ENCODE measurements around the gene ZMAT2. TPM values are rescaled to one million over a fixed set of nuclear protein-coding genes. Genes with fewer than 3 reads are reported as not detected.
A peak's percentile ranks its signal among the peaks of the same experiment; 100 is the strongest.

ZMAT2 gene
- total RNA-seq, 1 donor from 2014 or later: 43.6 TPM

DNA sequence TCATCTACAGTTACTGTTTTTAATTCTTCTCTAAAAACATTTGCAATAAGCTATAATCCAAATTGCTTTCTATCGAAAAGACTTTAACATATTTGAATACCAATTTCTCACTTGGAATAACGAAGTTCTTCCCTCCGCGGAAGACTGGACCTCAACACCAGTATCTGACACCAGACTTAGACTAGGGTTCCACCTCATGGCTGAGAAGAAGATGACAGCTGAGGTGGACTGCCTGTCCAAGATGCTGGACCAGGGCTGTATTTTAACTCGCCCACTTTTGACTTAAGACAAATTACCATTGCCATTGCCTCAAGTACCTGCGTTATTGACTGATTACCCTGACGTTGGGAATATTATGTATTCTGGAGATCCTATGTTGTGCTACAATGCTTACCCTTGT, 34.1 kb downstream of the ZMAT2 start:
- DNase-seq (ENCODE audit: low read depth): no peak
- TF ChIP-seq, protein P1, sequence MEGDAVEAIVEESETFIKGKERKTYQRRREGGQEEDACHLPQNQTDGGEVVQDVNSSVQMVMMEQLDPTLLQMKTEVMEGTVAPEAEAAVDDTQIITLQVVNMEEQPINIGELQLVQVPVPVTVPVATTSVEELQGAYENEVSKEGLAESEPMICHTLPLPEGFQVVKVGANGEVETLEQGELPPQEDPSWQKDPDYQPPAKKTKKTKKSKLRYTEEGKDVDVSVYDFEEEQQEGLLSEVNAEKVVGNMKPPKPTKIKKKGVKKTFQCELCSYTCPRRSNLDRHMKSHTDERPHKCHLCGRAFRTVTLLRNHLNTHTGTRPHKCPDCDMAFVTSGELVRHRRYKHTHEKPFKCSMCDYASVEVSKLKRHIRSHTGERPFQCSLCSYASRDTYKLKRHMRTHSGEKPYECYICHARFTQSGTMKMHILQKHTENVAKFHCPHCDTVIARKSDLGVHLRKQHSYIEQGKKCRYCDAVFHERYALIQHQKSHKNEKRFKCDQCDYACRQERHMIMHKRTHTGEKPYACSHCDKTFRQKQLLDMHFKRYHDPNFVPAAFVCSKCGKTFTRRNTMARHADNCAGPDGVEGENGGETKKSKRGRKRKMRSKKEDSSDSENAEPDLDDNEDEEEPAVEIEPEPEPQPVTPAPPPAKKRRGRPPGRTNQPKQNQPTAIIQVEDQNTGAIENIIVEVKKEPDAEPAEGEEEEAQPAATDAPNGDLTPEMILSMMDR (conservative IDR thresholded peaks at IDR 0.05; ENCODE audit: low read depth, low read length): peak; percentile 44
- H3K4me3 ChIP-seq (ENCODE audit: low read depth, low read length): no peak overlapping the region

DNA sequence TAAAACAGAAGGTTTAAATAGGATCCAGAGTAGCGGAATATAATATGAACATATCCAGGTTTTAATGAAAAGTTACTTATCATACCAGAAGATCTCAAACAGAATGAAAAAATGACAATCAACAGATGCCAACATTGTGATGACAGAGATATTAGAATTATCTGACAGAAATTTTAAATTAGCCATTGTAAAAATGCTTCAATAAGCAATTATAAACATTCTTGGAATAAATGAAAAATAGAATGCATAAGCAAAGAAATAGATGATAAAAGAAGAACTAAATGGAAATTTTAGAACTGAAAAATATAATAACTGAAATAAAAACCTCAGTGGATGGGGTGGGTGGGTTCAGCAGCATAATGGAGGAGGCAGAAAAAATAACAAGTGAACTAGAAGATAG, 37.2 kb downstream of the ZMAT2 start:
- no peak overlapping the region for H3K4me3 ChIP-seq (ENCODE audit: low read depth, low read length)
- no peak for DNase-seq (ENCODE audit: low read depth)

DNA sequence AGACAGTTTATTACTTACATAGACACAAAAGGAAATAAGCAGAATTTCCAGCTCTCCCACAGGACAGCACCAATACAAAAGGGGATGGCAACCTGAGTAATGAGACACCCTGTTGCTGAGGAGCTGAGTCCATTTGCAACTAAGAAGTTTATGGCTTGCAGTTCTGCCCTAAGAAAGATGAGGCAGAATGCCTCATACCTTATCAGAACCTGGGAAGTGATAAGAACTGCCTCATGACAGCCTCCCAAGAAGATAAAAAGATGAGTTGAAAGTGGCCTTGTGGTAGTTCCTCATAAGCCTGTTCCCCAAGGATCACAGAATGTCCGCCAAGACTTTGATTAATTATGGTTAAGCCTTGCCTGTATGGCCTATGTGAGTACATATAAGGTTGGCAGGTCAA, 41.7 kb downstream of the ZMAT2 start:
- DNase-seq (ENCODE audit: low read depth): no peak
- TF ChIP-seq, protein P1 (conservative IDR thresholded peaks at IDR 0.05; ENCODE audit: low read depth, low read length): no peak
- H3K4me3 ChIP-seq (ENCODE audit: low read depth, low read length): no peak overlapping the region

More for the DNA sequence above, 37.2 kb downstream of the ZMAT2 start:
- TF ChIP-seq, protein P1 (conservative IDR thresholded peaks at IDR 0.05; ENCODE audit: low read depth, low read length): no peak

DNA sequence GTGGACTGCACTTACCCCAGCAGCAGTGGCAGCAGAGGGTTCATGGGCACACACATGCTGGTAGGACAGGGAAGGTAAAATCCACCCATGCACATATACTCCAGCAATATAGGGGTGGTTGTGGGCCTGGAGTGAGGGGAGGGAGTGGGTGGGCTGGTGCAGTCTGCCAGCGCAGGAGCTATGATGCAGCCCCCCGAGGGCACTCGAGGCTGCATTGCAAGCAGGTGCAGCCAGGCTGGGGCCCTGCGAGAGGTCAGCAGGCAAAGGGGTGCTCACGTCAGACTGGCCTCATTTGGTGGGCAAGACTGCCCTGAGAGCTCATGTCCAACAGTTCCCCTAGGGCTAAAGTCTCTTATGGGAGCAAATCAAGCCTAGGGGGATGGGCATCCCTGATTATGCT, 53.3 kb downstream of the ZMAT2 start:
- DNase-seq (ENCODE audit: low read depth): no peak
- TF ChIP-seq, protein P1 (conservative IDR thresholded peaks at IDR 0.05; ENCODE audit: low read depth, low read length): no peak
- no peak overlapping the region for H3K4me3 ChIP-seq (ENCODE audit: low read depth, low read length)

Other genes starting within 250 kb of the ZMAT2 start
- gene EIF4EBP3, start 152.8 kb upstream of the ZMAT2 start, total RNA-seq: 2.8 and 5.2 TPM in 2 replicates
- 40.3 and 41.3 TPM in 2 replicates for gene SRA1, start 143.0 kb upstream of the ZMAT2 start, total RNA-seq
- gene APBB3, start 135.8 kb upstream of the ZMAT2 start, total RNA-seq: 2.1 and 3.5 TPM in 2 replicates
- gene SLC35A4, start 135.6 kb upstream of the ZMAT2 start, total RNA-seq: 61.8 TPM in 2 replicates
- not detected in 2 replicates for gene CD14, start 67.3 kb upstream of the ZMAT2 start, total RNA-seq
- 9.0 and 127 TPM in 2 replicates for gene TMCO6, start 61.0 kb upstream of the ZMAT2 start, total RNA-seq
- 62.0 and 110 TPM in 2 replicates for gene NDUFA2, start 52.8 kb upstream of the ZMAT2 start, total RNA-seq
- gene IK, start 52.6 kb upstream of the ZMAT2 start, total RNA-seq: 95.4 and 124 TPM in 2 replicates
- 14.6 and 23.4 TPM in 2 replicates for gene WDR55, start 35.5 kb upstream of the ZMAT2 start, total RNA-seq
- gene DND1, start 26.9 kb upstream of the ZMAT2 start, total RNA-seq: 0.14 TPM in 1 of 2 replicates, not detected in the other
- gene HARS1, start 9.1 kb upstream of the ZMAT2 start, total RNA-seq: 83.0 and 123 TPM in 2 replicates
- gene HARS2, start 9.0 kb upstream of the ZMAT2 start, total RNA-seq: 33.9 and 39.5 TPM in 2 replicates
- not detected in 2 replicates for gene PCDHA1, start 85.7 kb downstream of the ZMAT2 start, total RNA-seq
- not detected in 2 replicates for gene PCDHA2, start 94.4 kb downstream of the ZMAT2 start, total RNA-seq
- 0.06 TPM in 1 of 2 replicates, not detected in the other for gene PCDHA3, start 100.6 kb downstream of the ZMAT2 start, total RNA-seq
- 1.6 TPM in 1 of 2 replicates, not detected in the other for gene PCDHA4, start 106.6 kb downstream of the ZMAT2 start, total RNA-seq
- not detected in 2 replicates for gene PCDHA5, start 121.2 kb downstream of the ZMAT2 start, total RNA-seq
- not detected in 2 replicates for gene PCDHA6, start 127.5 kb downstream of the ZMAT2 start, total RNA-seq
- gene PCDHA7, start 133.8 kb downstream of the ZMAT2 start, total RNA-seq: under 0.01 TPM in 1 of 2 replicates, not detected in the other
- gene PCDHA8, start 140.7 kb downstream of the ZMAT2 start, total RNA-seq: not detected in 2 replicates
- gene PCDHA9, start 147.9 kb downstream of the ZMAT2 start, total RNA-seq: not detected in 2 replicates
- gene PCDHA10, start 155.4 kb downstream of the ZMAT2 start, total RNA-seq: under 0.01 and 0.06 TPM in 2 replicates
- gene PCDHA11, start 168.5 kb downstream of the ZMAT2 start, total RNA-seq: not detected in 2 replicates
- gene PCDHA12, start 174.9 kb downstream of the ZMAT2 start, total RNA-seq: not detected in 2 replicates
- not detected in 2 replicates for gene PCDHA13, start 181.7 kb downstream of the ZMAT2 start, total RNA-seq
- gene PCDHAC1, start 225.9 kb downstream of the ZMAT2 start, total RNA-seq: not detected in 2 replicates